HG03457 (cell line): Measurements from ENCODE around the gene MYL6B.
"Not testable (repeated sequence)": the region's sequence is repeated elsewhere in the genome, so short reads cannot be mapped to it uniquely, and the experiment has no call there.

Source experiments
- ATAC-seq: cut with Tn5 transposase; IDR thresholded peaks from one replicate; pipeline ENCODE4 v1.9.1; 2021; ENCODE audit warnings: moderate number of reproducible peaks; ENCODE audit not compliant: unreplicated experiment

The MYL6B gene

GRCh38 chr12:56152132-56152755, at the start of gene MYL6B:
MYL6B (plus strand) TSS chr12:56152587; CDS start chr12:56153919, 1,332 bp downstream.
- peak; percentile 73 for ATAC-seq

GRCh38 chr12:56102683-56103065, 49.7 kb upstream of the MYL6B start:
- ATAC-seq, result no peak

DNA sequence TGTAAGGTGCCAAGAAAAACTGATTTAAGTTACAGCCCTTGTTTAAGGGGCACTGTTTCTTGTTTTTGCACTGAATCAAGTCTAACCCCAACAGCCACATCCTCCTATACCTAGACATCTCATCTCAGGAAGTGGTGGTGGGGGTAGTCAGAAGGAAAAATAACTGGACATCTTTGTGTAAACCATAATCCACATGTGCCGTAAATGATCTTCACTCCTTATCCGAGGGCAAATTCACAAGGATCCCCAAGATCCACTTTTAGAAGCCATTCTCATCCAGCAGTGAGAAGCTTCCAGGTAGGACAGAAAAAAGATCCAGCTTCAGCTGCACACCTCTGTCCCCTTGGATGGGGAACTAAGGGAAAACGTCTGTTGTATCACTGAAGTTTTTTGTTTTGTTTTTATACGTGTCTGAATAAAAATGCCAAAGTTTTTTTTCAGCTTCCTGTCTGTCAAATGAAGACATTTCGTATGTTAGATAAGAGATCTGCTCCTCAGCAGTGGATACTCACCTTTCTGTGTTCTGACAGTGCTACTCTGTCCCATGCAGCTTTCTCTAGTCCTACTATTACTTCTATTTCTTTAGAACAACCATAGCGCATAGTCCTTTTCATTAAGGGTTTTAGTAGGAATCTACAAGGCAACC, 49.2 kb upstream of the MYL6B start:
- no peak for ATAC-seq

GRCh38 chr12:56103823-56104108, 48.6 kb upstream of the MYL6B start:
- peak; percentile 3 for ATAC-seq

DNA sequence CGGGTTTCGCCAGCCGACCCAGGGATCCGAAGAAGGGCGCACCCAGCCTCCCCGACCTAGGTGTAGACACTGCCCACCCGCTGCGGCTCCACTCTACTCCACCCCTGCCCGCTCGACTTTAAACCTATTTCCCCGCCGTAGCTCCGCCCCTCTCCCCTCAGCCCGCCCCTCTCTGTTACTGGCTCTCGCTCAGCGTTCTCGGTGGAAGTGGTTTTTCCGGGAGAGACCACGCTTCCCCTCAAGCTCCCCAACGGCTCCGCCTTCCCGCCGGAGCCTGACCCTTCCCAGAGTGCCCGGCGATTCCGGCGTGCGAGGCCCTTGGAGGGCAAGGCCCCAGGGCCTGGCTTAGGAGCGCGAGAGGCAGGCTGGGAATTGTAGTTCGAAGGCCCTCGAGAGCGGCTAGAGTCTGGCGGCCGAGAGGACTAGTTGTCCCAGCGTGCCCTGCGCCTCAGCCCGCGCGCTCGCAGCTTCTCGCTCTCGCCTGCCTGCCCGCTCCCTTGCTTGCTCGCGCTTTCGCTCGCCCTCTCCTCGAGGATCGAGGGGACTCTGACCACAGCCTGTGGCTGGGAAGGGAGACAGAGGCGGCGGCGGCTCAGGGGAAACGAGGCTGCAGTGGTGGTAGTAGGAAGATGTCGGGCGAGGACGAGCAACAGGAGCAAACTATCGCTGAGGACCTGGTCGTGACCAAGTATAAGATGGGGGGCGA, 48.1 kb upstream of the MYL6B start, which contains the start of gene PA2G4:
Gene PA2G4 (plus strand): TSS at position 451 of the 706 bp plus-strand sequence. CDS start 179 bp downstream, at position 630.
- peak; percentile 88 for ATAC-seq

DNA sequence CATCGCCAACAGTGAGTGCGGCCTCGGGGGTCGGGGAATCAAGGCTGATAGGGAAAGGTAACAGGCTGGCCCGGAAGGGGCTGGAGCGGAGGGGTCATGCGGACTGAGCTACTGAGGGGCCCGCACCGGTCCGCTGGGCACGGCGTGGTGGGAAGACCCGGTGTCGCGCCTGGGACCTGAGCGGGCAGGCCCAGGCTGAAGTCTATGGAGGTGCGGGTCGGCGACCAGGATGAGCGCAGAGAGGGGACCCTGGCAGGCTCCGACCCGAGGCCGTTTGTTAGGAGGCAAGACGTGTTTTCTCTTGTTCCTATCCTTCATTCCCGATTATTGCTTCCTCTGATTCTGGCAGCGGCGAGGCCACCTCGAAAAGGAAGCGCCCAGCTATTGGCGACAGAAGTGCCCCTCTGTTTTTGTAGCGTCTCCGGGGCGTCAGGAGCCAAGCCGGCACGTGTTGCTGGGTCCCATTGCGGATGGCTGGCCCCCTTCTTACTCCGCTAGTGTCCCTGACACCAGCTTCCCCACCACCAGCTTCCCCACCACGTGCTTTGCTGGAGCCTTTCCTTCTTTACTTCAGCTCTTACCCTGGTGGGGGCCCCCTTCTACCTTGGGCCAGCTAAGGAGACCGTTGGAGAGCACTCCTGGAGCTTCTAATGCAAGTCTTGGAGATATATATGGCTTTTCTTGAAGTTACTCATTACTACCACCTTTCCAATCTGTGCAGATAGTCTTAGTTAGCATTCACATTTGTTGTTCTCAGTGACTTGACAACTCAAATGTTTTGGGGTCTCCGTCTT, 47.4 kb upstream of the MYL6B start:
- peak; percentile 19 for ATAC-seq

DNA sequence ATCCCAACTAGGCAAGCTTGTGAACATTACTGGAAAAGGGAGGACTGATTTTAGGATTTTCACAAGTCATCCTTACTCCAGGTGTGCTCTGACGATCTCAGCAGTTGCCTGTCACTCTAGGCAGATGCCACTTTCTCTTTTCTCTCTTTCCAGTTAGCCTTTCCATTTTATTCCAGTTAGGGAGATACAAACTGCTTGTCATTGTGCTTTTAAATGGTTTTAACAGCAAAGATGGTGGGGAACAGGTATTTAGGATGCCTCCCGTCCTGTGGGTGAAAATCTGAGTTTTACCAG, 46.8 kb upstream of the MYL6B start:
- no peak for ATAC-seq

DNA sequence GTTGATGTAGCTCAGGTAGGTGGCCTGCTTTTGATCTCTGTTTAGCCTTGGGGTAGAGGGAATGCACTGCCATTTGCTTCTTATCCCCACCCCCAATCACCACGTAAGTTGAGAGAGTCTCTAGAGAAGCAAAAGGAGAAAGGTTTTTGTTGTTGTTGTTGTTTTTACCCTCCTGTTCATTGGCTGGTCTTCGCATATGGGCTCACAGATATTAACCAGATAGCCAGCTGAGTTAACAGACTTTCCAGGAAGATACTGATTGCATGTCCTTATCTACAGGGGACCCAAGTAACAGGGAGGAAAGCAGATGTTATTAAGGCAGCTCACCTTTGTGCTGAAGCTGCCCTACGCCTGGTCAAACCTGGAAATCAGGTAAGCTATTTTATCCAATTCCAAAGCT, 45.1 kb upstream of the MYL6B start:
- no peak for ATAC-seq

DNA sequence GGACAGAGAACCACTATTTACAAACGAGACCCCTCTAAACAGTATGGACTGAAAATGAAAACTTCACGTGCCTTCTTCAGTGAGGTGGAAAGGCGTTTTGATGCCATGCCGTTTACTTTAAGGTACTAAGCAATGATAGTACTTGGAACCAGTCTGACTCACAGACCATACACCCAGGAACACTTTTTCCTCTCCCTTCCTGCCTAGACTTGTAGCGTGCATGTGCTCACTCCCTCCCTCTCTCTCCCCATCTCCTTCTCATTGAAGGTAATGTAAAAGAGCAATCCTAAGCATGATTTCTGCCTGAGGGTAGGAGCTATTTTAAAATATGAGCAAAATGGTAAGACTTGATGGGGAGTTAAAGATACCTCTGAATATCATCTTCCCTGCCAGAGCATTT, 41.8 kb upstream of the MYL6B start:
- no peak for ATAC-seq

DNA sequence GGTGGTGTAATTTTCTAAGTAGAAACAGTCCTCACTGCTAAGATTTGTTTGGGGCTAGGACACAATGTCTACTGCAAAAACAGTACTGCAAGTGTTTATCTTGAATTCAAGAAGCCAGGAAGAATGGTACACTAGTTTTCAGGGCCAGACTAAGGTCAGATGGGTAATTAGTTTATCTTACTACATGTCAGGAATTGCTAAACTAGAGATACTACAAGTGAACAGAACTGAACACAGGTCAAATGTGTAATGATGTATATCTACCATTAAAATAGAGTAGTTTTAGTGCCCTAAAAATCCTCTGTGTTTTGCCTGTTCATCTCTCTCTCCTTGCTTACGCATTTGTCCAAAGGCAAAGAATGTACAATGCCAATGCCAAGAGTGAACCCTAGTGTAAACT, 38.3 kb upstream of the MYL6B start:
- ATAC-seq, result no peak

- no peak for ATAC-seq
These were observed 37.1 kb upstream of the MYL6B start for GRCh38 chr12:56115329-56115728.

- peak; percentile 35 for ATAC-seq
These were observed 35.9 kb upstream of the MYL6B start, which contains the start of gene RPL41 for GRCh38 chr12:56116267-56117081. RPL41 (plus strand) TSS chr12:56116633.

- ATAC-seq, result not testable (repeated sequence)
These were observed 35.2 kb upstream of the MYL6B start for GRCh38 chr12:56117082-56117706.

DNA sequence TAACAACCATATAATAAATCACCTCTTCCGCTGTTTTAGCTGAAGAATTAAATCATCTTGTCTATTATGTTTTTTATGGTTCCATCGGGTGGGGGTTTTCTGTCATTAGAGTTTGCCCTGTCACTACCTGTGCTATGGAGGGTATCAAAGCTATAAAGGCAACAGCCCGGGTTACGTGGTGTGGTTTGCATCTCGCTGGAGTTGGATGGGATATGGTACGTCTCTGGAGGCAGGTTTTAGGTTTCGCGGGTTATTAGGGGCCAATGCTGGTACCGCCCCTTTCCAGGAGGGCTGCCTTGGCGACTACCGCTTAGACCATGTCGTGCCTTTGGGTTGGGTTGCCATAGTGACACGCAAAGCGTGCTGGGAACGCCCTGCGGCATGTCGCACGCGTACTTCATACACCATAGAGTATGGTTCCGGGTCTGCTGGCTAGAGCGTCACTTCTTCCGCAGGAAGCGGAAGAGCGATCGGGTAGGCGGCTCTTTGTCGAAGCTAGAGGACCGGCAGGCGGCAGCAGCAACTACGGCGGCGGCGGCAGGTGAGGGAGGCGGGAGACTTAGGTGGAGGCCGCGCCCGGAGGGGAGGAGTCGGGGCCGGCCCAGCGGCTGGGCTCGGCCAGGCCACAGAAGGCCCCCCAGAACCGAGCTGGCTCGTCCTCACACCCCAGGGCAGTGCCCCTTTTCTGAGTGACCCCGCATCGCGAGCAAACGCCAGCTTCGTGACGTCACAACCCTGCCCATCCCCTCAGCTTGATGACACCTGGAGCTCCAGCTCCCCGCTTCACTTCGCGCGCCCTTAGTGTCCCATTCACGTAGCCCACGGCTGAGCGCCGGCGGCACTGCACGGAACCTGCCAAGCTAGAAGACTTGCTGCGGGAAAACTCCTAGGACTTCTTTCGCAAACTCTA, 34.4 kb upstream of the MYL6B start, which contains the start of gene ZC3H10:
Gene ZC3H10 (plus strand): TSS at position 489 of the 910 bp plus-strand sequence. CDS start 2,297 bp downstream, outside the sequence.
- ATAC-seq, result peak; percentile 67

DNA sequence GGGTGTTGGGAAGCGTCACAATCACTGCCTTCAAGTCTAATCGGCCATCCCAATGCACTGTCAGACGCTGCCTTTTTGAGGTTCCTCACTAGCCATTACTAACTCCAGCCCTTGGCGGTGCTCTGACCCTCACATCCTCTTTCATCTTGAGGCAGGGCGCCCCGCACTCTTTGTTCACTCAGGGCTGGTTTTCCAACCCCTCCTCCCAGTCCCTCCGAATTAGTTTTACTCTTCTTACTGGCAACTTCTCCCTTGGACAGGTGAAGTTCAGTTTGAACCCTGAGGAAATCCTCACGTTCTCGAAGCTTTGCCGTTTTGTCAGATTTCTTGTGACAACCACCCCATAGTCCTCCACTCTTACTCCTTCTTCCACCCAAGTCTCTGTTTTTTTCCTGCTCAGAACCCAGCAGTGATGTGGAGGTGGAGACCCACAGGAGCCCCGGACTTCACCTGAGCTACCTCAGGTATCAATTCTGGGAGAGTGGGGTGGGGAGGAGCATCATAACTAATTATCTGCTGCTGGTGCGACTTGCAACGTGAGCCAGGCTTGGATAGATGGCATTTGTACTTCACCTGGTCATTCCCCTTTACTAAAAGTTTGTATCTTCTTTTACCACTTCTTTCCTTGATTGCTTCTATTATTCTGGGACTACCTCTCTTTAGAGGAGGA, 33.6 kb upstream of the MYL6B start:
- no peak for ATAC-seq

DNA sequence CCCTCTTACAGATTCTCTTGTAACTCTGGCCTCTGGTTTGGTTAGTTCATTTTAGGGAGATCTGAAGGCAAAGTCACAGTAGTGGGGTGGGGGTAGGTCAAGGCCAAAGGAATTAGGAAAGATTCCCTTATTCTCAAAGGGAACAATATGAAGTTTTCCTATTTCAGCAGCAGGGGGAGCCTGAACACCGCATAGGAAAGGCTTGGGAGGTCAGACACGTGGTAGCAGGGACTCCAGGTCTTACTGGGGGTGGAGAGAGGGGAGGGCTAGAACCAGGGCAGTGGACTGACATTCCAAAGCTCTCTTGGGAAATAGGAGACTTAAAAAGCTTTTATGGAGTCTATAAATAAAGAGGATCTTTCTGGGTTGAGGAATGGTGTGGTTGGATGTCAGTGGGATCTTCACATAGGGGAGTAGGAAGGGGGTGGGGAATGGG, 33.0 kb upstream of the MYL6B start:
- no peak for ATAC-seq

DNA sequence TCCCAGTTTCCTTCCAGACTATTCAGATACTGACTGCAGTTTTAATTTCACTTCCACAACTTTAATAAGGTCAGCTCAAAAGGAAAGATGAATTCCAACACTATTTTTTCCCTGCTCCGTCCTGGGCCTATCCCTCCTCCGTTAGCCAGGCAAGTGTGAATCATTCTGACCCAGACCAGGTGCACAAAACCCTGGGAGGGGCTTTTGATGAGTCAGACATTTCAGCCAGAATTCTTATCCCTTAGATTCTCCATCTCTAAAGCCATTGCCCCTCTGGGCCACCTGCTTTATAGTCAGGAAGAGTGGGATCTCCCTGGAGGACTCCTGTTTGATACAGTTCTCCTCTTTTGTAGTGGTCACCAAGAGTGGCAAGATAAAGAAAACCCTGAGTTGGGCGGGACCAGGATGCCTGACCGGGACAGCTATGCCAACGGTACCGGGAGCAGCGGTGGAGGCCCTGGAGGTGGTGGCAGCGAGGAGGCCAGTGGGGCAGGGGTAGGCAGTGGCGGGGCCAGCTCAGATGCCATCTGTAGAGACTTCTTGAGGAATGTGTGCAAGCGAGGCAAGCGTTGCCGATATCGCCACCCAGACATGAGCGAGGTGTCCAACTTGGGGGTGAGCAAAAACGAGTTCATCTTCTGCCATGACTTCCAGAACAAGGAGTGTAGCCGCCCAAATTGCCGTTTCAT, 32.1 kb upstream of the MYL6B start:
- ATAC-seq, result no peak
